ENCODE results near the gene CACNA2D1.
"Not testable (repeated sequence)": the region's sequence is repeated elsewhere in the genome, so short reads cannot be mapped to it uniquely, and the experiment has no call there.

CACNA2D1 gene

DNA sequence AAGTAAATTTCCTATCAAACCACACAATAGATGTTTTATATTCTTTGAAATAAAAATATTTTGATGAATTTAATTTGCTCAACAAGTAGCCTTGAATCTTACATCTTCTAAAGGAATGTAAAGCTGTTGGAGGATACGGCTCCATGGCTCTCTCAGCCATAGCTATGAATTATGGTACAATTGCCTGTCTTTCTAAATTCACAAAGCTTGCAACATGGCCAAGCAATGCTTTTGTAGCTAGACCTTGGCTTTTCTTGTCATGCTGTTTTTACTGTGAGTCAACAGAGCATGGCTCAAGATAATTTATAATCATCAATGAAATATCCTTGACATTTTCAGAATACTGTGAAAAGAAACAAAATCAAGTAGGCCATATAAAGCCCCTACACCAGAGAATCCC is 286.7 kb downstream of the CACNA2D1 start:
- DNase-seq = no peak

DNA sequence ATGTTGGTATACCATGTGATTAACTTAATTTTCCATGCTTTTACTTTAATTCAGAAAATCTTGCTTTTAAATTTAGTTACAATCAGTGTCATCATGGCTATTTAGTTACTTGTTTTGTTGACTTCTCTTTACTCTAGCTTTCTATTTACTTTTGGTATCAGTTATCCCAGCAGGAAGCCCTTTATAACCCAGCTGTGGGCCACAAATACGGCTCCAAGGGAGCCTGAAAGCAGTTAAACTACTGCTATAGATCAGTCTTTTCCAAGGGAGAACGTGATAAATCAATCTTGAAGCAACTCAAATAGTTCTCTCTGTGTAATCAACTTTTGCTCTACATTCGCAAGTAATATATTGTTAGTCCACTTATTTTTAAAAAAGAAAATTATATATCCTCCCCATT is 287.4 kb downstream of the CACNA2D1 start:
- no peak for DNase-seq

DNA sequence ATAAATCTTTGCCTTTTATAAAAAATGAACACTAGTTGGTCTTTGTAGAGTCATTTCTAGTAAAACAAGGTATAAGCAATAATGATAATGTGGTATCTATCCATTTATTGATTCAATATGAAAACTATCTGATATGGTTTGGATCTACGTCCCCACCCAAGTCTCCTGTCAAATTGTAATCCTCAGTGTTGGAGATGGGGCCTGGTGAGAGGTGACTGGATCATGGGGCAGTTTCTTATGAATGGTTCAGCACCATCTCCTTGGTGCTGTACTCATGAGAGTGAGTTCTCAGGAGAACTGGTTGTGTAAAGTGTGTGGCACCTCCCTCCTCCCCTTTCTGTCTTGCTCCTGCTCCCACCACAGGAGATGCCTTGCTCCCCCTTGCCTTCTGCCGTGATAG is 288.8 kb downstream of the CACNA2D1 start:
- DNase-seq = no peak

DNA sequence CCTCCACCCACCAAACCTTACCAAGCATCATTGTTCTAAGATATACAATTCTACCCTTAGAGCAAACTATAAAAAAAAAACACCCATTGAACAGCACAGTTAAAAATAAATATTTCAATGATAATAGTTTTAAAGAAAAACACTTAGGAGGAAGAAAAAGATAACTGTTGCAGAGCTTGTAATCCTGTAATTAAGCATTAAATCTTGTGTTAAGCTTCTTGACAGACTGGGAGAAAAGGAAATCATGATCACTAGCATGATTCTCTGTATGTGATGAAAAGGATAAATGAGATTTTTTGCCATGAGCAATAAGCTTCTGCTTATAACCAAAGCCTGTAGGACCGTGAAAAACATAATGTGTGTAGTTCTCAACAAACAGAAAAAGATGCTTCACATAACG is 289.8 kb downstream of the CACNA2D1 start:
- DNase-seq = no peak

DNA sequence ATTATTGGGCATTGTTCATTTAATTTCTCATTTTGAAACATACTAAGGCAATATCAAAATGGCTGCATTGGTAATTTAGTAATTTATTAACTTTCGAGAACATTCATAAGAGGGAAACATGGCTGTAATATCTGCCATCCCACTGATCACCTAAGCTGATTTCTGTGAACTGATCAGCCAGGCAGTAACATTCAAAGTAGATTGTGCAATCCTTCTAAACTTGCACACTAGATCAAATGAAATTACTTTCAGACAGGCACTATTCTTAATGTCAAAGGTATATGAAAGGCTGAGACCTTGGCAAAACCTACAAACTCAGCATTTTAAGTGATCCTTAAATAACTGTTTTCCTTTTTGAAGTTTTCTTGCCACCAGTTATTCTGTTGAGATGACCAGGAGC is 290.7 kb downstream of the CACNA2D1 start:
- no peak for DNase-seq

DNA sequence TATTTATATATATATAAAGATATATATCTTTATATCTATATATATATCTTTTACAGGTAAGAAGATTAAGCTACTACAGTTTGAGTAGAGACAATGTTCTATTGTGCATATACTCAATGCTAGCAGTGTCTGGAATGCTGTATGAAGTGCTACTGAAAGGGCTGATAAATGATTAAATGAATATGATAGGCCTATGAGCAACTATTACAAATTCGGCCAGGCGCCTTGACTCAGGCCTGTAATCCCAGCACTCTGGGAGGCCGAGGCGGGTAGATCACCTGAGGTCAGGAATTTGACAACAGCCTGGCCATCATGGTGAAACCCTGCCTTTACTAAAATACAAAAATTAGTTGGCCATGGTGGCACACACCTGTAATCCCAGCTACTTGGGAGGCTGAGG is 297.1 kb downstream of the CACNA2D1 start:
- no peak for DNase-seq

DNA sequence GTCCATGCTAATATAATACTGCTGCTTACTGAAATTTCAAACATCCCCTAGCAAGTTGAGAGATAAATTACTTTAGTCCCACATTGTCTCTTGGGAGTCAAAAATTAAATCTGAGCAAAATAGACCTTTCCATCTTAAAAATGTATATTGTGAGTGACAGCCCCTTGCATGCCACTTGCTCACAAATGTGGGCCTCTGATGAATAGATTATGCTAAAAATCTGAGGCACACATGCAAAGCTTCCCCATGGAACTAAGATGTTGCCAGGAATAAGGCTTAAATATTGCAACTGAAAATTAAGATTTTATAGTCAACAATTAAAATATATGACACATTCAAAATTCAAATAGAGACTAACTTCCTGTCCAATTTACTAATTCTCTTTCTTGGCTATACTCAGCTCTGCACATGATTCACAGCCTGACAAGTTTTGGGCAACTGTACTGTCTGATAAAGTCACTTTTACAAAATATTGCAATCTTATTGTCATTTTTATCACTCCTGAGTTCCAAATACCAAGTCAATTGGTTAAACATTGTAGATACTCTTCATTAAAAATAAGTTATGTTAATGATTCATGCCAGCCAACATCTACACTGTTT is 301.2 kb downstream of the CACNA2D1 start:
- no peak for DNase-seq

DNA sequence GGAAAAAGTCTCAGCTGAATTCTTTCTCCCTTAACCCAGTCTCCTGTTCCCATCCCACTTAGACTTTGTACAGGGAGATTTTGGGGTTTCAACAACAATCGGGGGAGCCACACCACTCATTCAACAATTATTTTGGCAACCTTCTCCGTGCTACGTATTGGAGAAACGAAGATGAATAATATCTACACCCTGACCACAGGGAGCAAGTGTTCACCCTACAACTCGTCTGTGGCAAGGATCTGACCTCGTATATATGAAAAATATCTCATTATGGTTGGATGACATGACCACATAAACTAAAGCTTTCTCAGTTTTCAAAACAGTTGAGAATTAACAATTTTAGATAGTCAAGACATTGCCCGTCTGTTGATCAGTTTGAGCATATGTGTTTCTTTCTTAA is 302.1 kb downstream of the CACNA2D1 start:
- no peak for DNase-seq

DNA sequence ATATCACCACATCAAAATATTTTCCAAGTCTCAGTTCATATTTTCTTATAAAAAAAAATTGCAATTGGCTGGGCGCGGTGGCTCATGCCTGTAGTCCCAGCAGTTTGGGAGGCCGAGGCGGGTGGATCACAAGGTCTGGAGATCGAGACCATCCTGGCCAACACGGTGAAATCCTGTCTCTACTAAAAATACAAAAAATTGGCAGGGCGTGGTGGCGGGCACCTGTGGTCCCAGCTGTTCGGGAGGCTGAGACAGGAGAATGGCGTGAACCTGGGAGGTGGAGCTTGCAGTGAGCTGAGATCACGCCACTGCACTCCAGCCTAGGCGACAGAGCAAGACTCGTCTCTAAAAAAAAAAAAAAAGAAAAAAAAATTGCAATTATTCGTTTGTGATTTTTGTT is 303.0 kb downstream of the CACNA2D1 start:
- DNase-seq = not testable (repeated sequence)

DNA sequence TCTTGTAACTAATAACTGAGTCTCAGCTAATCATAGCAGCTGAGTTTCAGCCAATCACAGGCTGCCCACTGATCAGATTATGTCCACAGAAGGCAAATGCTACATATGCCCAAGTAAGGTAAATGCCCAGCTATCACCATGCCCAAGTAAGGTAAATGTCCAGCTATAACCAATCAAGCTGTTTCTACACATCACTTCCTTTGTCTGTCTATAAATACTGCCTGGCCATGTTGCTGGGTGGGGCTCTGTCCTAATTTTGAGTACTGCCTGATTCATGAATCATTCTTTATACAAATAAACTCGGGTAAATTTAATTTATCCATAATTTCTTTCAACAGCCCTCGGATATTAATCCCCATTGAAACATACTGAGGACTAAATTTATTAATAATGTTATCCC is 312.4 kb downstream of the CACNA2D1 start:
- DNase-seq = no peak

DNA sequence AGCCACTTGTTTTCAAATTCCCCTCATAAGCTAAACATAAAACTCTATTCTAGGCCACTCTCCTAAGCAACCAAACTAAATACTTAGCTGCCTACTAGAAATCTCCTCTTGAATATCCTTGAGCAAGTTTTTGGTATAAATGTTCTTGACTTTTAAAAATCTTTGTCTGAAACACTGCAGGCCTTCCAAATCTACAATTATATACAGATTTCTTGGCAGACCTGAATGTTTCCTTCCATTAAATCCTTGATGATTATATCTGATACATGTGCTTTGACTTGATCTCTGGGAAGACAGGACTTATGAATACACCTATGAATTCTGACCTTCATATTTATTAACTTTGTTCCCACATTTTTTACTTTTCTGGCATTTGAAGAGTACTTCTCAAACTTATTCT is 314.5 kb downstream of the CACNA2D1 start:
- no peak for DNase-seq

DNA sequence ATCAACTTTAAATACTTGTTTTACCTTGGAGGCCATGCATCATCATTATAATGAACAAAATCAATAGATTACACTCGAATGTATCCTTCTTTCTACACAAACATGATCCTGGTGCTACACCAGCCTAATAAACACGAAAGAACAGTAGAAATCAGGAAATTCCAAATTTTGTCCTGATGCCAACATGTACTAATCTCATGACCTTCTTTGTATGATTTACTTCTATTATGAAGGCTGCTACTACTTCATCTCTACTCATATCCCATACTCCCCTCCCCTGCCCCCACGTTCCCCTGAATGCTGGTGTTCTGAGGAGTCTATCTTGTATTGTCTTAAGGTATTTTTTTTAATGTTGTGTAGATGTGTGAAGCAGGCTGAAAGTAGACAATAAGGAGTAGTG is 315.0 kb downstream of the CACNA2D1 start:
- DNase-seq = no peak

DNA sequence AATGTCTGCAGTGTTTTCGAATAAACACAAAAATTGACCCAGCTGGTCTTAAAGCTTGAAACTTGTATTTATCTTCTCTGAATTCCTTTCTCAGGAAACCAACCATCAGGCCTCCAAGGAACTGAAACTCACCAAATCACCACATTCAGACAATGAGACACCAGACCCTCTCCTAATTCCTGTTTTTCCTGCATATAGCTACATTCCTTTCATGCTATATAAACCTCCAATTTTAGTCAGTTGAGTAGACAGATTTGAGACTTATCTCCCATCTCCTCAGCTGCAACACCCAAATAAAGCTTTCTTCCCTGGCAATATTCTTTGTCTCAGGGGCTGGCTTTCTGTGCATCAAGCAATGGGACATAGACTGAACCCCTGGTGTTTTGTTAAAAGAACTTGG is 317.0 kb downstream of the CACNA2D1 start:
- no peak for DNase-seq

DNA sequence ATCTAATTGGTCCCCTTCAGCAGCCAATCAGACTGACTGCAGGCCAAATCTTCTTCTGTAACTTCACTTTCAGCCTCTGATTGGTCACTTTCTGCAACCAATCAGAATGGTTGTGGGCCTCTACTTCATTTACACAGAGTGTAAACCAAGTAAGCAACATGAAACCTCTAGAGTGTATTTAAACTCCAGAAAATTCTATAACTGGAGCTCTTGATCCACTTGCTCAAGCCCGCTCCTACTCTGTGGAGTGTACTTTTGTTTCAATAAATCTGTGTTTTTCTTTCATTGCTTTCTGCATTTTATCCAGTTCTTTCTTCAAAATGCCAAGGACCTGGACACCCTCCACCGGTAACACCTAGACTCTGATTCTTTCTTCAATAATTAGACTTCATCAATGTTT is 319.1 kb downstream of the CACNA2D1 start:
- DNase-seq = no peak

DNA sequence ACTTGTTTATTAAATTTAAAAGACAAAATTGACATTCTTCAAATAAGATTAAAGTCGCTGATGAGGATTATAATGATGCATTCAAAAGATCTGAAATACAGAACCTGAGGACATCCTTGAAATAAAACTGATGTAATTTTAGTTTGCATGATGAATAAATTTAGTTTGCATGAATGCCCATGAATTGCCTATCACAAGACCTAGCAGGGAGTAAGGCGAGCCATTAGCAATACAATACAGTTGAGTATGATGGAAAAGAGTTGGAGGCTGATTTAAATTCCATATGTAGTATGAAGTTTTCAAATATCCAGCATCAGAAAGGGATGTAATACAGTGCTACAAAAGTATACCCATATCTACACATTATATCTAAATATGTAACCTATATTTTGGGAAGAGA is 321.3 kb downstream of the CACNA2D1 start:
- no peak for DNase-seq

DNA sequence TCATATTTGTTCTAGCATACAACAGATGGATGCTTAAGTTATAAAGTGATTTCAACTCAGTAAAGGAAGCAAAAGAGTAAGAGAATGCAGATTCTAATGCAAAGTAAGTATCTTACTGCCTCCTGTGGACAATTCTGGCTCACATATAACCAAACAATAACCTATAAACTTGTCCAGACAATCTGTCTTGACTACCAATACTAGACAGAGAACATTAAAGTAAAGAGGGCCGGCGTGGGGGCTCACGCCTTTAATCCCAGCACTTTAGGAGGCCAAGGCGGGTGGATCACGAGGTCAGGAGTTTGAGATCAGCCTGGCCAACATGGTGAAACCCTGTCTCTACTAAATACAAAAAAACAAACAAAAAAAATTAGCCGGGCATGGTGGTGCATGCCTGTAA is 329.3 kb downstream of the CACNA2D1 start:
- no peak for DNase-seq

DNA sequence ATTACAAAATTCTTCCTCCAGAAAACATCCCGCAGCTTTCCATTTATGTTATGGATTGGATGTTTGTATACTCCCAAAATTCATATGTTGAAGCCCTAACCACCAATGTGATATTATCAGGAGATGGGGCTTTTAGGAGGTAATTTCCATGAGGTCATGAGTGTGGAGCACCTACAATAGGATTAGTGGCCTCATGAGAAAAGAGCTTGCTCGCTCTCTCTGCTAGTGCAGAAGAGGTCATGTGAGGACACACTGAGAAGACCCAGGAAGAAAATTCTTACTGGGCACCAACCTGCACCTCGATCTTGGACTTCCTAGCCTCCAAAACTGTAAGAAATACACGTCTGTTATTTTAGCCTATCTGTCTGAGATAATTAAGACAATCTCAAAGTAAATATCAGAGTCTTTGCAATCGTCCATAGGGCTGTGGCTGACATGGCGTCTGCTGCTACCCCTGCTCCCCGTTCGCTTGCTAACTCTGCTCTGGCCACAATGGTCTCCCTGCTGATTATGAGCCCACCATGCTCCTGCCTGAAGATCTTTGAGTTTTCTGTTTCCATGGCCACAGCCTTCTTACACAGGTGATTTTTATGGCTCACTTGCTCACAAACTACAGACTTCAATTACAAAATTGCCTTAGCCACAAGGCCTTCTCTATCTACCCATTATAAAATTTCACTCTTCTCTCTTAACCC is 333.3 kb downstream of the CACNA2D1 start:
- DNase-seq = no peak

DNA sequence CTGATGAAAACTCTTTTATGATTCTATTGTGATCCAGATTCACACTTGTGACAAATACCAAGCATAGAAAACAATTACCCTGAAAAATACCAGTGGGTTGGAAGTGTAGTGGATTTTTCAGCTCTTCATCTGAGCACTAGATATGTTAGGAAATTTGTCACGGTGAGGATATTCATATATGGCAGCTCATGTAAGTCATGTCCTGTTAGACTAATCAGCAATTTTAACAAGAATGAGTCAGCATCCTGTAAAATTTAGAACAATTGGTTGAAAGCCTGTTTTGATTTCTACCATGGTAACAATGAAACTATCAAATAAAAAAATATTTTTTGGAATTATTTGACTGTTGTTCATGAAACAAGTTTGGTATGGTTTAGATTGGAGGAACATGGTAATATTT is 334.3 kb downstream of the CACNA2D1 start:
- no peak for DNase-seq

DNA sequence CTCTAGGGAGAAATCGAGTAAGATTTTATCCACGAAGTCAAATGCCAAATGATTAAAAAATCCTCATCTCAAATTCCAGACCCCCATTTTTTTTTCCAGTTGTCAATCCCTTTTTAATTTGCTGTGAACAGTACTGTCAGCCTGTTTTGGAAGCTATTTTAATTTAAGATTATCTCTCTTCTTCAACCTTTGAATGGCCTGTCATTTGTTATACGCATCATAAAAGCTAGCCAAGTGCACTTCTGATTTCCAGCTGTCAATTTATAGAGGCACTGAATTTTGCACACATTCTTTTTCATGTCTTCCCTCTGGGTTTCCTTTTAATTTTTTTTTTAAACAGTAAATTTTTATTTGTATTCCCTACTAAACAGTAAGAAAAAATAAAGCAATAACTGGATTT is 337.4 kb downstream of the CACNA2D1 start:
- no peak for DNase-seq

DNA sequence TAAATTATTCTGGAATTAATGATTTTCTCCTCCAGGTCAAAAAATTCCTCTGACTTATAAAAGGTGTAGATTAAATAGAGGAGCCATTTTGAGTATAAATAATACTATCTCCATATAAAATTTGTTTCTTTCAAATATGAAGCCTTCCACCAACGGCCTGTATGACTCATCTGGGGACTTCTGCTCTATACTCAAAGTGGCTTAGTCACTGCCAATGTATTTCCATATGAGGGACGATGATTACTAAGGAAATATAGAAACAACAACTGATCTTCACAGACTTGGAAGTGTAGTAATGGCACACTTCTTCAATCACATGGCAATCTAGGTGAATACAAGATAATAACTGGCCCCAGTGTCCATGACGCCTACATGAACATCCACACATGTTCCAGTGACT is 338.1 kb downstream of the CACNA2D1 start:
- DNase-seq = no peak

DNA sequence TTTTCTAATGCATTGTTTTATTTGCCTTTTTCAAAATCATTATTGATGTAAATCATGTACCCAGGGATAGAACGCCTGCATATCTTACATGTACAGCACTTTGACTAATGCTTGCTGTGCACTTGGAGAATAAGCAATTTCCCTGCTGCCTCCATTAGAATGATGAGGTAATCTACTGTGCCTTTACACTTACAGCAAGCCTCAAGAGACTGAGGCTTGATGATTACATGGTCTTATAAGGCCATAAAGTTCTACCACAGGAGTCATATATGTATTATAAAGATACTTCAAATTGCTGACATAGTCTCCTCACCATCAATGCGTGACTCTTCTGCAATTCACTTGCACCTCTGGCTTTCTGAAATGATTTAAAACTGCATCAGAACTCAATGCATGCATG is 345.2 kb downstream of the CACNA2D1 start:
- no peak for DNase-seq

DNA sequence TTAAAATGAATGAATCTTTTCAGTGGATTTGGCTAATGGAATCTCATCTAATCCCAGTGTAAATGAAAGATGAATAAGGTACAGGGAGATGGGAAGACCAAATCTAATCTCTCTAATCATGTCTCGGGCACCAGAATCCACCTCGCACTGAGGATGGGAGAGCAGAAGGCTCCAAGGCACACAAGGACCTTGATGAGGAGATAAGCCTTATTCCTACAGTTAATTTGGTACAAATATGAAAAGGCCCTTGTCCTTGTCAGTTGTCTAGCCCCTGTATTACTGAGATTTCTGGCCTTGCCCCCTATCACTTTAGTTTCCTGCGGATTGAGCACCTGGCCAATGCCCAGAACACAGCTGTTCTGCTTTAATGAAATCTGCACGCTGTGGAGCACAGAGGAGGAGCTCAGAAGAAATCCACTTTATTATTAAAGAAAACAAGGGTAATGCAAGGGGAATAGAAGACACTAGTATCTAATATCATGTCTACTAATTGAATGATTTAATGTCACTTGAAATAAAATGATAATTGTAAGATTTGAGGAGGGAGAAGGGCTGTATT is 352.4 kb downstream of the CACNA2D1 start:
- no peak for DNase-seq

DNA sequence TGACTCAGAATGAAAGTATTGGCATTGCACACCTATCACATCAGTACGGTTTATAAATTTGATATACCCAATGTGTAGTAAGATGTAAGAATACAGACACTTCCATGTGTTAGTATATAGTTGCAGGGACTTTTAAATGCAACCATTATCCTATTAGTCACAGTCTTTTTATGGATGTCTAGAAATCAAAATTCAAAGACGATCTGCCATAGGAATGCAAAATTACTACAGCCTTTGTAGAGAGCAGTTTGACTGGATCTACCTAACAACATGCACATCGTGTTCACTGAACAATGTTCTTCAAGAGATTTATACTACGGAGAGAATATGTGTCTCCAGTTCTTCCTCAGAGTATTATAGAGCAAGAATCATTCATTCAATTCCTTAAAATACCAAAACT is 356.5 kb downstream of the CACNA2D1 start:
- DNase-seq = no peak

DNA sequence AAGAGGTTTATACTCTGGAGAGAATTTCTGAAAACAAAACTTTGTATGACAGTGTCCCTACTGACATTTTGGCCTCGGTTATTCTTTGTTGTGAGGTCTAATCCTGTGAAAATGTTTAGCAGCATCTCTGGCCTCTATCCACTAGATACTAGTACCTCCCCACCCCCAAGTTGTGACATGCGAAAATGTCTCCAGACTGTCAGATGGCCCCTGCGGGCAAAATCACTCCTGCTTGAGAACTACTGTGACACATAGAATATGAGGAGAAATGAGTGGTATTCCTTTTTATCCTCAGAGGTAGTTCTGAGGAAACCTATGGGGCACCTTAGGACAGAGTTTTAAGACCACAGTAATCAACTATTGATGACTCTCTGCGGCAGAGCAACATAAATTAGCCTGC is 358.5 kb downstream of the CACNA2D1 start:
- DNase-seq = no peak

DNA sequence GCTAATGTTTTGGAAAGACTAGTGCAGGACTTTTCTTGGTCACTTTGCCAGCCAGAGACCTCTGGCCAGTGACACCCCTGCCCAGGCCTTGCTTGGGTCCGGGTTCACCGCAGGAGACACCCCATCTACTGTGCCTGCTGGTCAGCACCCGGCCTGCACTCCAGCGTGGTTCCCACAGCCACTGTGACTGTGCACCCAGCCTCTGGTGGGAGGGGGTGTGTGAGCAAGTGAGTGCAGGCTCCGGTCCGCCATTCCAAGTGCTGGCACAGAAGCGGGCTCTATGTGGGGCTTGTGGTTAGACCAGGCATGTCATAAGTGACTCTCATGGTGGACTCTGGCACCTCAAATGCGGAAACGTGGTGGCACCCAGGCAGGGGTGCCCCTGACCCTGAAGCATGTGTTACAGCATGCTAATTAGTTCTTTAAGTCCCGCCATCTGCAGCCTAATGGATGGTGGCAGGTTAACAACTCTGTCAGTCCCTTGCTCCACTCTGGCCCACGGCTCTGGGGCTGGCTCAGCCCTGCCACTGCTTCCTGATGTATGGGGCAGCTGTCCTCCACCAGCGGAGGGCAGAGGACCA is 361.8 kb downstream of the CACNA2D1 start:
- DNase-seq = no peak

Data from activated CD4-positive, alpha-beta T cell treated with anti-CD3 and anti-CD28 coated beads for 48 hours (primary cell).